Esophagus muscularis mucosa (tissue), 3 donors: ENCODE measurements around the gene KLK13.

ENCODE experiments used
- POLR2AphosphoS5 ChIP-seq, 2 donors: sonication (generic); formaldehyde crosslinking; IDR thresholded peaks; one replicate each; pipeline ENCODE4 v1.6.1; 2017; ENCODE audit warnings: antibody characterized with exemption in 2 of 2
- TF ChIP-seq, protein P1 (sequence below), 3 experiments: fragments of 200-600 bp in 2 of 3; fragments of 450-650 bp in 1 of 3; sonication (generic) in 2 of 3; IDR thresholded peaks; one replicate each; pipeline ENCODE4 v1.5.1; 2017 to 2019; ENCODE audit warnings: antibody characterized with exemption in 3 of 3, mild to moderate bottlenecking in 2 of 3, moderate library complexity in 1 of 3

- TF ChIP-seq, protein P1, sequence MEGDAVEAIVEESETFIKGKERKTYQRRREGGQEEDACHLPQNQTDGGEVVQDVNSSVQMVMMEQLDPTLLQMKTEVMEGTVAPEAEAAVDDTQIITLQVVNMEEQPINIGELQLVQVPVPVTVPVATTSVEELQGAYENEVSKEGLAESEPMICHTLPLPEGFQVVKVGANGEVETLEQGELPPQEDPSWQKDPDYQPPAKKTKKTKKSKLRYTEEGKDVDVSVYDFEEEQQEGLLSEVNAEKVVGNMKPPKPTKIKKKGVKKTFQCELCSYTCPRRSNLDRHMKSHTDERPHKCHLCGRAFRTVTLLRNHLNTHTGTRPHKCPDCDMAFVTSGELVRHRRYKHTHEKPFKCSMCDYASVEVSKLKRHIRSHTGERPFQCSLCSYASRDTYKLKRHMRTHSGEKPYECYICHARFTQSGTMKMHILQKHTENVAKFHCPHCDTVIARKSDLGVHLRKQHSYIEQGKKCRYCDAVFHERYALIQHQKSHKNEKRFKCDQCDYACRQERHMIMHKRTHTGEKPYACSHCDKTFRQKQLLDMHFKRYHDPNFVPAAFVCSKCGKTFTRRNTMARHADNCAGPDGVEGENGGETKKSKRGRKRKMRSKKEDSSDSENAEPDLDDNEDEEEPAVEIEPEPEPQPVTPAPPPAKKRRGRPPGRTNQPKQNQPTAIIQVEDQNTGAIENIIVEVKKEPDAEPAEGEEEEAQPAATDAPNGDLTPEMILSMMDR (IDR thresholded peaks at IDR 0.05), result no peak
- no peak for TF ChIP-seq POLR2AphosphoS5 (IDR thresholded peaks at IDR 0.05)
Measured at GRCh38 chr19:51084505-51084904, 19.6 kb upstream of the KLK13 start.
